GM12878 (cell line): Measurements from ENCODE around the gene CARD14. TPM values are rescaled to one million over a fixed set of nuclear protein-coding genes. Genes with fewer than 3 reads are reported as not detected.
A peak's percentile ranks its signal among the peaks of the same experiment; 100 is the strongest.

Source experiments
- ATAC-seq: fragments of 200-7000 bp; cut with Tn5 transposase; 3 replicates; pipeline ENCODE4 v1.9.1; 2020; ENCODE audit warnings: mild to moderate bottlenecking, moderate library complexity
- BruUV-seq: library from RNA; stranded (reverse); fragments of 400-500 nt; replicated peaks from 2 replicates; lab custom pipeline; 2021; lab: Mats Ljungman, UMichigan
- CTCF ChIA-PET: fragments of 300-600 bp; sonication (Branson Sonifier 250); formaldehyde crosslinking; extraction: SDS; loops from one replicate; lab custom pipeline; 2021; ENCODE audit warnings: inconsistent platforms; lab: Yijun Ruan, JAX
- POLR2A ChIA-PET: fragments of 350-600 bp; formaldehyde crosslinking; extraction: SDS; loops from one replicate; lab custom pipeline; 2021; ENCODE audit warnings: inconsistent platforms; lab: Charles Lee
- RAD21 ChIA-PET: fragments of 300-600 bp; sonication (Branson Sonifier 250); formaldehyde crosslinking; loops from one replicate; lab custom pipeline; 2023; ENCODE audit warnings: antibody characterized with exemption; ENCODE audit not compliant: unreplicated experiment; lab: Charles Lee
- SMC1A ChIA-PET: fragments of 300-600 bp; sonication (Branson Sonifier 250); formaldehyde crosslinking; loops from one replicate; lab custom pipeline; 2023; ENCODE audit not compliant: unreplicated experiment, uncharacterized antibody; lab: Charles Lee
- DNase-seq: peaks from one replicate; pipeline ENCODE4 v3.0.0-alpha.2; 2011; ENCODE audit warnings: low read depth, low spot score
- FAIRE-seq: peaks from 3 replicates; lab custom pipeline; 2011; peaks lifted over from hg19 to GRCh38; lab: Jason Lieb, UNC
- H2AFZ ChIP-seq: 2 replicates; pipeline ENCODE4 v1.6.0; 2011; ENCODE audit warnings: low read depth, low read length, control low read depth; ENCODE audit not compliant: control insufficient read depth
- H3K27ac ChIP-seq: 2 replicates; pipeline ENCODE4 v1.5.1; 2011; ENCODE audit warnings: control low read depth; ENCODE audit not compliant: control insufficient read depth, insufficient read depth
- H3K27me3 ChIP-seq, 2 experiments: replicated peaks in 1 of 2; 2 replicates each; pipeline versions ENCODE4 v1.6.0 to v1.6.1; 2011; ENCODE audit warnings: low read length in 1 of 2; ENCODE audit not compliant: control insufficient read depth in 2 of 2, insufficient read depth in 2 of 2
- H3K36me3 ChIP-seq, 2 experiments: 2 replicates each; pipeline ENCODE4 v1.5.1; 2011; ENCODE audit warnings: low read length in 1 of 2; ENCODE audit not compliant: control insufficient read depth in 2 of 2, insufficient read depth in 2 of 2
- H3K4me1 ChIP-seq: 2 replicates; pipeline ENCODE4 v1.6.1; 2011; ENCODE audit warnings: mild to moderate bottlenecking, low read length, moderate library complexity, mixed read lengths; ENCODE audit not compliant: control insufficient read depth, insufficient read depth
- H3K4me2 ChIP-seq: 2 replicates; pipeline ENCODE4 v1.6.0; 2011; ENCODE audit warnings: control low read depth; ENCODE audit not compliant: control insufficient read depth, insufficient read depth
- H3K4me3 ChIP-seq: fragments of 200-600 bp; sonication (generic); 2 replicates; pipeline ENCODE4 v1.5.1; 2016
- H3K79me2 ChIP-seq: 2 replicates; pipeline ENCODE4 v1.6.0; 2011; ENCODE audit warnings: low read length; ENCODE audit not compliant: control insufficient read depth, insufficient read depth
- H3K9ac ChIP-seq: 2 replicates; pipeline ENCODE4 v1.8.0; 2011; ENCODE audit warnings: low read length, control low read depth, mixed read lengths; ENCODE audit not compliant: control insufficient read depth, insufficient read depth
- H3K9me3 ChIP-seq: replicated peaks from 3 replicates; pipeline ENCODE4 v1.5.1; 2011; ENCODE audit warnings: mild to moderate bottlenecking, low read length; ENCODE audit not compliant: control insufficient read depth, insufficient read depth
- H4K20me1 ChIP-seq: 2 replicates; pipeline ENCODE4 v1.6.0; 2011; ENCODE audit not compliant: control insufficient read depth, insufficient read depth
- BHLHE40 ChIP-seq, 2 experiments: fragments of 450-650 bp in 1 of 2; IDR thresholded peaks; 2 replicates each; pipeline ENCODE4 v1.6.1; 2011 to 2017; ENCODE audit warnings: low read depth in 2 of 2, borderline replicate concordance in 1 of 2, improper control_type of control experiment in 1 of 2, low read length in 1 of 2, mild to moderate bottlenecking in 1 of 2
- CBX3 ChIP-seq: fragments of 200-600 bp; sonication (generic); IDR thresholded peaks from 2 replicates; pipeline ENCODE4 v1.6.1; 2016; ENCODE audit warnings: low read depth, borderline replicate concordance
- CHD1 ChIP-seq: IDR thresholded peaks from 2 replicates; pipeline ENCODE4 v1.6.1; 2012; ENCODE audit warnings: low read depth, low read length, improper control_type of control experiment
- CREM ChIP-seq: IDR thresholded peaks from 2 replicates; pipeline ENCODE4 v1.6.1; 2014; ENCODE audit warnings: antibody characterized with exemption, low read depth
- EED ChIP-seq: sonication (generic); IDR thresholded peaks from 2 replicates; pipeline ENCODE4 v1.6.1; 2016; ENCODE audit warnings: antibody characterized with exemption, low read depth
- EGR1 ChIP-seq, 2 experiments: IDR thresholded peaks; 1 replicate in 1 of 2; 2 replicates in 1 of 2; pipeline ENCODE4 v1.6.1; 2011 to 2012; ENCODE audit warnings: low read depth in 2 of 2, low read length in 2 of 2, borderline replicate concordance in 1 of 2, mild to moderate bottlenecking in 1 of 2, moderate library complexity in 1 of 2
- FOS ChIP-seq: IDR thresholded peaks from 3 replicates; pipeline ENCODE4 v1.6.1; 2011; ENCODE audit warnings: borderline replicate concordance; ENCODE audit not compliant: insufficient read length; ENCODE audit errors: extremely low read depth
- IKZF1 ChIP-seq: fragments of 450-650 bp; conservative IDR thresholded peaks from 2 replicates; pipeline ENCODE4 v1.6.1; 2017; ENCODE audit warnings: antibody characterized with exemption, mild to moderate bottlenecking
- JUNB ChIP-seq: IDR thresholded peaks from 2 replicates; pipeline ENCODE4 v1.6.1; 2016; ENCODE audit warnings: antibody characterized with exemption, mild to moderate bottlenecking
- MEF2B ChIP-seq: fragments of 450-650 bp; IDR thresholded peaks from 2 replicates; pipeline ENCODE4 v1.6.1; 2018; ENCODE audit warnings: mild to moderate bottlenecking, moderate library complexity; ENCODE audit not compliant: partially characterized antibody, poor library complexity, severe bottlenecking
- RAD21 ChIP-seq: IDR thresholded peaks from 2 replicates; pipeline ENCODE4 v1.6.1; 2011; ENCODE audit warnings: mild to moderate bottlenecking, low read depth, low read length, moderate library complexity; ENCODE audit not compliant: insufficient read depth
- SMC3 ChIP-seq: IDR thresholded peaks from 2 replicates; pipeline ENCODE4 v1.6.1; 2011; ENCODE audit warnings: low read length, improper control_type of control experiment, borderline replicate concordance
- SRF ChIP-seq, 2 experiments: IDR thresholded peaks; 2 replicates each; pipeline ENCODE4 v1.6.1; 2011; ENCODE audit warnings: low read depth in 2 of 2, low read length in 2 of 2, mild to moderate bottlenecking in 1 of 2, moderate library complexity in 1 of 2
- ZNF274 ChIP-seq: IDR thresholded peaks from one replicate; pipeline ENCODE4 v1.8.0; 2011; ENCODE audit not compliant: insufficient read length, insufficient read depth
- WGBS: methylation state at CpG from one replicate; pipeline ENCODE4 v1.1.6; 2016; ENCODE audit warnings: low lambda C conversion rate; ENCODE audit not compliant: insufficient replicate concordance, insufficient coverage; ENCODE audit errors: missing lambda C conversion rate; 5-methylcytosine and 5-hydroxymethylcytosine counted together
- in situ Hi-C: fragments of 300-500 bp; cut with MboI; formaldehyde crosslinking; loops from 9 replicates; pipeline ENCODE4 v1.14.3; 2018; ENCODE audit warnings: mixed read lengths
- intact Hi-C: fragments of 100-400 bp; cut with micrococcal nuclease; formaldehyde crosslinking; loops from one replicate; pipeline ENCODE4 v1.14.2; 2022; ENCODE audit not compliant: unreplicated experiment
- polyA plus RNA-seq, 11 experiments: library from polyadenylated mRNA; depleted of rRNA in 4 of 11; unstranded in 6 of 11; stranded (reverse) in 5 of 11; fragments of >200 nt; fragmentation: Nextera tagmentation in 4 of 11; fragmentation: Illumina TruSeq in 1 of 11; extraction: Ambion mirVana in 4 of 11; extraction: Trizol in 1 of 11; gene quantifications; 1 replicate in 1 of 11; 2 replicates in 10 of 11; pipeline versions ENCODE4 v1.2.1 to v1.2.3, GENCODE V29; 2011 to 2016; ENCODE audit warnings: inconsistent platforms in 2 of 11, missing spikeins in 2 of 11, low read depth in 1 of 11
- total RNA-seq, 4 experiments: library from RNA; depleted of rRNA in 3 of 4; stranded (reverse); fragments of >200 nt in 3 of 4; fragmentation: Illumina TruSeq in 1 of 4; extraction: Trizol in 1 of 4; gene quantifications; 2 replicates each; pipeline versions ENCODE4 v1.2.1 to v1.2.3, GENCODE V29; 2013 to 2021
- TF ChIP-seq, protein P1 (sequence below), 3 experiments: IDR thresholded peaks in 2 of 3; conservative IDR thresholded peaks in 1 of 3; 2 replicates each; pipeline ENCODE4 v1.5.1; 2011; ENCODE audit warnings: low read depth in 3 of 3, low read length in 3 of 3, mild to moderate bottlenecking in 3 of 3, control low read depth in 2 of 3, moderate library complexity in 2 of 3, inconsistent platforms in 1 of 3, mixed read lengths in 1 of 3; ENCODE audit not compliant: control insufficient read depth in 2 of 3, insufficient read depth in 1 of 3; ENCODE audit errors: extremely low read depth in 1 of 3
- TF ChIP-seq, protein P2 (sequence below): IDR thresholded peaks from 2 replicates; pipeline ENCODE4 v1.6.1; 2011; ENCODE audit warnings: mild to moderate bottlenecking, low read depth, low read length, moderate library complexity; ENCODE audit not compliant: insufficient replicate concordance
- TF ChIP-seq, protein P3 (sequence below): fragments of 450-650 bp; IDR thresholded peaks from 2 replicates; pipeline ENCODE4 v1.6.1; 2016; ENCODE audit warnings: mild to moderate bottlenecking
- TF ChIP-seq, protein P4 (sequence below): IDR thresholded peaks from 2 replicates; pipeline ENCODE4 v1.6.1; 2012; ENCODE audit warnings: low read length, inconsistent platforms

The CARD14 gene
- total and polyA plus RNA-seq, 10 of the 15 experiments (the other 5 are each of a cell fraction or from before 2014, with no cell fraction given): 0.08 to 0.15 TPM; not detected in 8

DNA sequence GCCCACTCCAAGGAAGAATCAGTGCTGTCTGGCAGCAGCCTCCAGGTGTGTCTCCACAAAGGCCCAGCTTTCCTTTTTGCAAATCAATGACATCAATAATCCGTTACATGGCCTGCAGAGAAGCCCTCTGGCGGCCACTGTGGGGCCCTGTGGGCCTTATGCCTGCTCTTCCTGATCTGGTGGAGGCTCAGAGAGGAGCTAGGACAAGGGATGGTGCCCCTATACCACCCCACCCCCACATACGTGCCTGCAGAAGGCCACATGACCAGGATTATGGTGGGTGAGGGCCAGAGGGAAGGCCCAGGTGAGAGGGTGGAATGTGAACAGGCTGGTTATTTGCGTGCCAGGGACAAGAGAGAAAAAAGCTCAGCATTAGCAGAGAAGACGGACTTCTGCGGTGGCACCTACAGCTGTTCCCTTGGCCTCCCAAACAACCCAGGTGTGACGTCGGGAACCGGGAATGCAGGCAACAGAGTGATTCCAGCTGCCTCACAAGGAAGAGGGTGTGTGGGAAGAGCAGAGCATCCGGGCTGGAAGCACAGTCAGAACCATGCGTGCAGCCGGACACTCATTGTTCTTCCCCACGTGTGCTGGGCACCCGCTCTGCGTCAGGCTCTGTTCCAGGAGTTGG is 45.4 kb upstream of the CARD14 start:
- in situ Hi-C loops: no loop called here

More for the DNA sequence above, 45.4 kb upstream of the CARD14 start:
- SMC1A ChIA-PET: no interaction called here
- FAIRE-seq: no peak
- 50% methylated on average over 15 of the region's 15 CpGs for WGBS
- no peak for DNase-seq
- TF ChIP-seq ZNF274 (no peak), FOS (no peak), SRF (IDR thresholded peaks at IDR 0.05; ENCODE audit: low read depth in 2 of 2, low read length in 2 of 2) (0 out of 4 replicates have a peak, but pooled peaks of 1 of the 2 experiments have one; percentile 20), EED (no peak), CHD1 (no peak), IKZF1 (no peak), SMC3 (peak; percentile 36; the same call in 1 of the 2 replicates), CBX3 (no peak), JUNB (no peak), MEF2B (no peak), EGR1 (IDR thresholded peaks at IDR 0.05; ENCODE audit: borderline replicate concordance in 1 of 2, low read depth in 2 of 2, low read length in 2 of 2) (no peak), BHLHE40 (IDR thresholded peaks at IDR 0.05; ENCODE audit: borderline replicate concordance in 1 of 2, low read depth in 2 of 2, low read length in 1 of 2) (no peak), RAD21 (peak; percentile 42), CREM (no peak)
- TF ChIP-seq, protein P1, sequence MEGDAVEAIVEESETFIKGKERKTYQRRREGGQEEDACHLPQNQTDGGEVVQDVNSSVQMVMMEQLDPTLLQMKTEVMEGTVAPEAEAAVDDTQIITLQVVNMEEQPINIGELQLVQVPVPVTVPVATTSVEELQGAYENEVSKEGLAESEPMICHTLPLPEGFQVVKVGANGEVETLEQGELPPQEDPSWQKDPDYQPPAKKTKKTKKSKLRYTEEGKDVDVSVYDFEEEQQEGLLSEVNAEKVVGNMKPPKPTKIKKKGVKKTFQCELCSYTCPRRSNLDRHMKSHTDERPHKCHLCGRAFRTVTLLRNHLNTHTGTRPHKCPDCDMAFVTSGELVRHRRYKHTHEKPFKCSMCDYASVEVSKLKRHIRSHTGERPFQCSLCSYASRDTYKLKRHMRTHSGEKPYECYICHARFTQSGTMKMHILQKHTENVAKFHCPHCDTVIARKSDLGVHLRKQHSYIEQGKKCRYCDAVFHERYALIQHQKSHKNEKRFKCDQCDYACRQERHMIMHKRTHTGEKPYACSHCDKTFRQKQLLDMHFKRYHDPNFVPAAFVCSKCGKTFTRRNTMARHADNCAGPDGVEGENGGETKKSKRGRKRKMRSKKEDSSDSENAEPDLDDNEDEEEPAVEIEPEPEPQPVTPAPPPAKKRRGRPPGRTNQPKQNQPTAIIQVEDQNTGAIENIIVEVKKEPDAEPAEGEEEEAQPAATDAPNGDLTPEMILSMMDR (IDR thresholded peaks at IDR 0.05 in 2 of 3, conservative IDR thresholded peaks at IDR 0.05 in 1 of 3; ENCODE audit: control insufficient read depth in 2 of 3, extremely low read depth in 1 of 3, insufficient read depth in 1 of 3, low read depth in 3 of 3, low read length in 3 of 3): peak; percentile 33 to 47 (median 37); a peak in 4 of 6 replicates
- TF ChIP-seq, protein P2, sequence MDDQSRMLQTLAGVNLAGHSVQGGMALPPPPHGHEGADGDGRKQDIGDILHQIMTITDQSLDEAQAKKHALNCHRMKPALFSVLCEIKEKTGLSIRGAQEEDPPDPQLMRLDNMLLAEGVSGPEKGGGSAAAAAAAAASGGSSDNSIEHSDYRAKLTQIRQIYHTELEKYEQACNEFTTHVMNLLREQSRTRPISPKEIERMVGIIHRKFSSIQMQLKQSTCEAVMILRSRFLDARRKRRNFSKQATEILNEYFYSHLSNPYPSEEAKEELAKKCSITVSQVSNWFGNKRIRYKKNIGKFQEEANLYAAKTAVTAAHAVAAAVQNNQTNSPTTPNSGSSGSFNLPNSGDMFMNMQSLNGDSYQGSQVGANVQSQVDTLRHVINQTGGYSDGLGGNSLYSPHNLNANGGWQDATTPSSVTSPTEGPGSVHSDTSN: no peak
- TF ChIP-seq, protein P3, sequence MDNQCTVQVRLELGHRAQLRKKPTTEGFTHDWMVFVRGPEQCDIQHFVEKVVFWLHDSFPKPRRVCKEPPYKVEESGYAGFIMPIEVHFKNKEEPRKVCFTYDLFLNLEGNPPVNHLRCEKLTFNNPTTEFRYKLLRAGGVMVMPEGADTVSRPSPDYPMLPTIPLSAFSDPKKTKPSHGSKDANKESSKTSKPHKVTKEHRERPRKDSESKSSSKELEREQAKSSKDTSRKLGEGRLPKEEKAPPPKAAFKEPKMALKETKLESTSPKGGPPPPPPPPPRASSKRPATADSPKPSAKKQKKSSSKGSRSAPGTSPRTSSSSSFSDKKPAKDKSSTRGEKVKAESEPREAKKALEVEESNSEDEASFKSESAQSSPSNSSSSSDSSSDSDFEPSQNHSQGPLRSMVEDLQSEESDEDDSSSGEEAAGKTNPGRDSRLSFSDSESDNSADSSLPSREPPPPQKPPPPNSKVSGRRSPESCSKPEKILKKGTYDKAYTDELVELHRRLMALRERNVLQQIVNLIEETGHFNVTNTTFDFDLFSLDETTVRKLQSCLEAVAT: 0 out of 2 replicates have a peak, but pooled peaks have one; percentile 39
- TF ChIP-seq, protein P4, sequence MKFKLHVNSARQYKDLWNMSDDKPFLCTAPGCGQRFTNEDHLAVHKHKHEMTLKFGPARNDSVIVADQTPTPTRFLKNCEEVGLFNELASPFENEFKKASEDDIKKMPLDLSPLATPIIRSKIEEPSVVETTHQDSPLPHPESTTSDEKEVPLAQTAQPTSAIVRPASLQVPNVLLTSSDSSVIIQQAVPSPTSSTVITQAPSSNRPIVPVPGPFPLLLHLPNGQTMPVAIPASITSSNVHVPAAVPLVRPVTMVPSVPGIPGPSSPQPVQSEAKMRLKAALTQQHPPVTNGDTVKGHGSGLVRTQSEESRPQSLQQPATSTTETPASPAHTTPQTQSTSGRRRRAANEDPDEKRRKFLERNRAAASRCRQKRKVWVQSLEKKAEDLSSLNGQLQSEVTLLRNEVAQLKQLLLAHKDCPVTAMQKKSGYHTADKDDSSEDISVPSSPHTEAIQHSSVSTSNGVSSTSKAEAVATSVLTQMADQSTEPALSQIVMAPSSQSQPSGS: no peak
- POLR2A ChIA-PET: no interaction called here
- Histone ChIP-seq H3K9ac (no peak overlapping the region), H3K27ac (no peak overlapping the region), H2AFZ (no peak overlapping the region), H3K27me3 (no peaks in the 10 kb centered on the region; a peak in 1 of 4 replicates), H3K9me3 (no peaks in the 10 kb centered on the region), H3K4me3 (no peak overlapping the region), H3K36me3 (no peaks in the 10 kb centered on the region), H3K79me2 (no peaks in the 10 kb centered on the region), H4K20me1 (no peaks in the 10 kb centered on the region), H3K4me2 (no peak overlapping the region), H3K4me1 (no peaks in the 10 kb centered on the region)
- no TSS peak for BruUV-seq
- ATAC-seq: peak; percentile 79
- RAD21 ChIA-PET: no interaction called here
- CTCF ChIA-PET: interaction anchor here (0.8 to 1.7 kb wide), 4 partner anchors 9 to 42 kb away, joined by 3 to 6 read pairs (median 4); partner anchors contain the start of gene GAA
- intact Hi-C loops: no loop called here
